GM12875 (cell line): ENCODE results near the gene LCK.

Source experiments
- H3K4me3 ChIP-seq: one replicate; pipeline ENCODE4 v1.5.1; 2011; ENCODE audit warnings: low read depth, low read length, control low read depth
- CTCF ChIP-seq: IDR thresholded peaks from 2 replicates; pipeline ENCODE4 v1.5.1; 2011; ENCODE audit warnings: low read depth, mild to moderate bottlenecking, control low read depth, inconsistent platforms, low read length, moderate library complexity, borderline replicate concordance; ENCODE audit not compliant: insufficient read depth

The LCK gene

GRCh38 chr1:32299327-32299726 lies 48.3 kb downstream of the LCK start:
- TF ChIP-seq CTCF = no peak
- no peak overlapping the region for H3K4me3 ChIP-seq

DNA sequence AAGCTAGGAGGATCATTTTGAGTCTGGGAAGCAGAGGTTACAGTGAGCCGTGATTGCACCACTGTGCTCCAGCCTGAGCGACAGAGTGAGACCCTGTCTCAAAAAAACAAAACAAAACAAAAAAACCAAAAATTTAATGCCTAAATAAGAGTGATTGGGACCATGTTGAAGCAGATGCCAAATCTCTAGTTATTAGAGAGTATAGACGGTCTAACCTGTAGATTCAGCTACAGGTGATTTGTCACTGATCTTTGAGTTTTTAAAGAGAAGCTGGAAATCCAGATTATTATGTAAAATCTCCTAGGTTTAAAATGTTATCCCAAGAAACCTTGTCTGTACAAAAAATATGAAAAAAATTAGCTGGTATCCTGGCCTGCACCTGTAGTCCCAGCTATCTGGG lies 52.3 kb downstream of the LCK start:
- no peak overlapping the region for H3K4me3 ChIP-seq
- no peak for TF ChIP-seq CTCF

DNA sequence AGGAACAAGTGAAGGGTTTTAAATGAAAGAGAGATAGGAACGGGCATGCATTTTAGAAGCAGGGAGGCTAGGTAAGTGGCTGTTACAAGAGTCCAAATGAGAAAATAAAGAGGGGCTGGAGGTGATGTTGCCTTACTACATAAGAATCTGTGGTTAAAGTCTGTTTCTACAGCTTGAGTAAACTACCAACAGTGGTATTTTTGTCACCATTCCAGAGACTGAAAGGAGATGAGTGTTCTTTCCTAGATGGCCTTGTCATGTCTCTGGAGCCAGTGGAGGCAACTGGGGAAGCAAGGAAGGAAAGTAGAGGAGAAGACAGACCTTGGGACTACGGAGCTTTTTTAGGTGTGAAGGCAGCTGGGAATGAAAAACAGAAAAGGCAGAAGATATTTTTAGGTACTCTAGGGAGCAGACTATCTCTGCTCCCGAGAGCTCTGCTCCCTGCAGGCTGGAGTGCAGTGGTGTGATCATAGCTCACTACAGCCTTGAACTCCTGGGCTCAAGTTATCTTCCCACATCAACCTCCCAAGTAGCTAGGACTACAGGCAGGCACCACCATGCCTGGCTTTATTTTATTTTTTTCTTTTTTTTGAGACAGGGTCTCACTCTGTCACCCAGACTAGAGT lies 53.0 kb downstream of the LCK start:
- H3K4me3 ChIP-seq = no peak overlapping the region
- no peak for TF ChIP-seq CTCF

GRCh38 chr1:32305310-32305709 lies 54.2 kb downstream of the LCK start:
- no peak overlapping the region for H3K4me3 ChIP-seq
- no peak for TF ChIP-seq CTCF

GRCh38 chr1:32307324-32307723 lies 56.3 kb downstream of the LCK start:
- TF ChIP-seq CTCF = no peak

GRCh38 chr1:32309960-32310359 lies 58.9 kb downstream of the LCK start:
- no peak overlapping the region for H3K4me3 ChIP-seq
- no peak for TF ChIP-seq CTCF

More at GRCh38 chr1:32307324-32307723, 56.3 kb downstream of the LCK start:
- no peak overlapping the region for H3K4me3 ChIP-seq

DNA sequence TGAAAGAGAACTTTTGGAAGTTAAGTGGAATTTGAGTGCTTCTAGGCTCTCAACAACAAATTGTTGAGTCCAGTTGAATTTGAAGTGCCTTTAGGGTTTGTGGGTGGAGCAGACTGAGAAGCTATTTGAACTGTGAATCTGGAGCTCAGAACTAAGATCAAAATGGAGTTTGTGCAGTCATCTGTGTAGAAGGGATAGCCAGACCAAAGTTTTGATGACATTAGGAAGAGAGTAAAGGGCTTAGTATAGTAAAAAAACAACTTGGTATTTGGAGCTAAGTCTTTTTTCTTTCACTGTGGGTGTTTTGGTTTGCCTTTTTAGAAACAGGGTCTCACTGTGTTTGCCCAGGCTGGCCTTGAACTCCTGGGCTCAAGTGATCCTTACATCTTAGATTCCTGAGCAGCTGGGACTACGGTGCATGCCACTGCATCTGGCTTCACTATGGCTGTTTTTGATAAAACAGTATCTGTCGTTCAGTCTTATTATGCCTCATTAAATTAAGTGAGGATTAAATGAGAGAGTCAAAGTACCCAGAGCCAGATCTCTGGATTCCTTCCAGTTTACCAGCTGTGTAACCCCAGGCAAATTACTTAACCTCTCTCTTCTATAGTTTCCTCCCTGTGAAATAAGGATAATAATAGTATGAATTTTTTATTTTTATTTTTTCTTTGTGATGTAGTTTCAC lies 60.8 kb downstream of the LCK start:
- no peak overlapping the region for H3K4me3 ChIP-seq

More for the DNA sequence above, 60.8 kb downstream of the LCK start:
- no peak for TF ChIP-seq CTCF
